Activated CD4-positive, alpha-beta memory T cell treated with anti-CD3 and anti-CD28 coated beads for 36 hours (primary cell): ENCODE results near the gene SMOC2. TPM values are rescaled to one million over a fixed set of nuclear protein-coding genes. Genes with fewer than 3 reads are reported as not detected.
"Not testable (repeated sequence)": the region's sequence is repeated elsewhere in the genome, so short reads cannot be mapped to it uniquely, and the experiment has no call there.

ENCODE experiments used
- CTCF ChIA-PET: fragments of 350-600 bp; sonication (Branson Sonifier 250); formaldehyde crosslinking; loops from one replicate; lab custom pipeline; 2021; ENCODE audit warnings: antibody characterized with exemption, inconsistent platforms; lab: Charles Lee
- POLR2A ChIA-PET: fragments of 350-600 bp; sonication (Branson Sonifier 250); formaldehyde crosslinking; loops from one replicate; lab custom pipeline; 2021; ENCODE audit warnings: antibody characterized with exemption; lab: Charles Lee
- DNase-seq: peaks from one replicate; pipeline ENCODE4 v3.0.0-alpha.2; 2020
- H3K27ac Mint-ChIP-seq: one replicate; pipeline ENCODE4 v1.8.0; 2021; ENCODE audit warnings: mixed read lengths
- H3K27me3 Mint-ChIP-seq: one replicate; pipeline ENCODE4 v1.8.0; 2021; ENCODE audit warnings: mixed read lengths
- H3K36me3 Mint-ChIP-seq: one replicate; pipeline ENCODE4 v1.8.0; 2021; ENCODE audit warnings: mixed read lengths
- H3K4me1 Mint-ChIP-seq: one replicate; pipeline ENCODE4 v1.8.0; 2021; ENCODE audit warnings: low read depth, mixed read lengths
- H3K4me3 Mint-ChIP-seq: one replicate; pipeline ENCODE4 v1.8.0; 2021; ENCODE audit warnings: mild to moderate bottlenecking, mixed read lengths
- H3K9me3 Mint-ChIP-seq: one replicate; pipeline ENCODE4 v1.8.0; 2021; ENCODE audit warnings: mixed read lengths
- intact Hi-C: fragments of 100-400 bp; cut with micrococcal nuclease; formaldehyde crosslinking; loops from one replicate; pipeline ENCODE4 v1.15.1; 2023
- total RNA-seq, 2 experiments: library from RNA; stranded (reverse); gene quantifications; one replicate each; pipeline ENCODE4 v1.2.3, GENCODE V29; 2021

Gene SMOC2
- total RNA-seq, 2 experiments from 2014 or later, result not detected

GRCh38 chr6:168563656-168564055 is 122.7 kb downstream of the SMOC2 start:
- no peak overlapping the region for H3K27ac Mint-ChIP-seq
- H3K4me3 Mint-ChIP-seq, result no peak overlapping the region
- H3K4me1 Mint-ChIP-seq, result no peaks in the 10 kb centered on the region
- intact Hi-C loops, result no loop called here
- CTCF ChIA-PET, result no interaction called here
- peaks cover 1% of the 10 kb centered on the region for H3K9me3 Mint-ChIP-seq
- peaks cover 4% of the 10 kb centered on the region for H3K27me3 Mint-ChIP-seq
- no peak for DNase-seq
- no peaks in the 10 kb centered on the region for H3K36me3 Mint-ChIP-seq
- POLR2A ChIA-PET, result no interaction called here

GRCh38 chr6:168565112-168565511 is 124.1 kb downstream of the SMOC2 start:
- POLR2A ChIA-PET, result no interaction called here
- no peak overlapping the region for H3K27ac Mint-ChIP-seq
- H3K36me3 Mint-ChIP-seq, result no peaks in the 10 kb centered on the region

DNA sequence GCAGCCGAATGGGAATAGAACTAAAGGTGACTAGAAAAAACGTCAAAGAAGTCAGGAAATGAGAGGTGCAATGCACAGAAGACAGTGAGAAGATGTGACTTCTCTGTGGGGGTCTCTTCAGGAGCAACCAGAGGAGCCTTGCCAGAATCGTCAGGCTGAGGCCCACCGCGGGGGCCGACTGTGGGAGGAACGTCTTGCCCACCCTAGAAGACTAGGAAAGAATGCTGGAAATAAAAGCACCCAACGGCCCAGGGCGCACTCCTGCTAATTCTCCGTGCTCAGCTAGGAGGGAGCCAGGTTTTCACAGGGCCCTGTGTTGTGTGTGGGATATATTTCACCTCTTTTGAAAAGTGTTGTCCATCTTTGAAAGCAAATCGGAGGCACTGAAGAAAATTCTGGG is 129.2 kb downstream of the SMOC2 start:
- H3K36me3 Mint-ChIP-seq, result no peaks in the 10 kb centered on the region
- H3K27me3 Mint-ChIP-seq, result peaks cover 4% of the 10 kb centered on the region
- CTCF ChIA-PET, result no interaction called here
- no peak for DNase-seq
- intact Hi-C loops, result no loop called here
- no peak overlapping the region for H3K4me3 Mint-ChIP-seq
- POLR2A ChIA-PET, result no interaction called here
- no peak overlapping the region for H3K27ac Mint-ChIP-seq
- no peaks in the 10 kb centered on the region for H3K9me3 Mint-ChIP-seq
- no peaks in the 10 kb centered on the region for H3K4me1 Mint-ChIP-seq

More at GRCh38 chr6:168565112-168565511, 124.1 kb downstream of the SMOC2 start:
- H3K4me1 Mint-ChIP-seq, result no peaks in the 10 kb centered on the region
- CTCF ChIA-PET, result no interaction called here
- H3K4me3 Mint-ChIP-seq, result no peak overlapping the region
- no peak for DNase-seq
- peaks cover 6% of the 10 kb centered on the region for H3K27me3 Mint-ChIP-seq
- intact Hi-C loops, result no loop called here
- H3K9me3 Mint-ChIP-seq, result no peaks in the 10 kb centered on the region

DNA sequence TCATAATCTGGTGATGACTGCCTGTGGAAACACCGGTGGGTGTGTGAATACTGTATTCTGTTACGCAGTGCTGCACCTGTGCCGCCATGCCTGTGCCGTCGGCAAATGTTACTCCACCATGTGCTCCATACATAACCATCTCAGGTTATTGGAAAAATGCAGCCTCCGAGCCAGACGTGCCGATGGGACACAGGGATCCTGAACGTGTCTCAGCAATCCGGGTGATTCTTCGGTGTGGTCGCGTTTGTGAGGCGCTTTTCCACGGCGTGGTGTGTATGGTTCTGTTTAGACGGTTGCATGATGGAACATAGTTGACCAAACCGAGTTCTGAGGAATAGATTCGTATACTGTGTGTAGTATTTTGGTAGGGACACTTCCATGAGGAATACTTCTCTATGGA is 130.3 kb downstream of the SMOC2 start:
- no peaks in the 10 kb centered on the region for H3K4me1 Mint-ChIP-seq
- POLR2A ChIA-PET, result no interaction called here
- no peak overlapping the region for H3K27ac Mint-ChIP-seq

DNA sequence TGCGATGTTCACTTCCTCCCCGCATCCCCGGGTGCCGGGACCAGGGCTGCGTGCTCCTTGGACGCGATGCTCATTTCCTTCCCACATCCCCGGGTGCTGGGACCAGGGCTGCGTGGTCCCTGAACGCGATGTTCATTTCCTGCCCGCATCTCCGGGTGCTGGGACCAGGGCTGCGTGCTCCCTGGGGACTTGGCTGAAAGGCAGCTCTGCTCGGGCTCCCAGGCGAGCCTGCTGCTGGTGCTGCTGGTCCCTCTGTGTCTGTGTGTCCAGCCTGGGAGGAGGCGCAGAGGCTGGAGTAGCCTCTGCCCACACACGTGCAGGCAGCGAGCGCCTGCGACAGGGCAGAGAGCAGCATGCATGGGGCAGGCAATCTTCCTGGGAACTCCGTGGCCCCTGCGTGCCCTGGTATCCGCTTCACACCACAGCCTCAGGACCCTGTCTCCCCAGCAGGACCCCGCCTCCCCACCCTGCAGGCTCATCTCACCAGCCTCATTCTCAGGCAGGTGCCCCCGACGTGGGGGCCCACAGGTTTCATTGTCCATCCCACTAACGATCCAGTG is 132.4 kb downstream of the SMOC2 start:
- H3K4me3 Mint-ChIP-seq, H3K27me3 Mint-ChIP-seq, DNase-seq, intact Hi-C loops, H3K4me1 Mint-ChIP-seq, CTCF ChIA-PET, H3K9me3 Mint-ChIP-seq, H3K27ac Mint-ChIP-seq, H3K36me3 Mint-ChIP-seq, POLR2A ChIA-PET: not testable (repeated sequence)

More for the DNA sequence above, 130.3 kb downstream of the SMOC2 start:
- Mint-ChIP-seq H3K9me3 (no peaks in the 10 kb centered on the region), H3K4me3 (no peak overlapping the region), H3K27me3 (peaks cover 4% of the 10 kb centered on the region), H3K36me3 (no peaks in the 10 kb centered on the region)
- CTCF ChIA-PET, result no interaction called here
- intact Hi-C loops, result no loop called here
- no peak for DNase-seq

GRCh38 chr6:168574075-168574698 is 133.2 kb downstream of the SMOC2 start:
- Mint-ChIP-seq H3K4me1 (no peaks in the 10 kb centered on the region), H3K27me3 (peaks cover 4% of the 10 kb centered on the region), H3K4me3 (no peak overlapping the region), H3K27ac (no peak overlapping the region), H3K9me3 (no peaks in the 10 kb centered on the region), H3K36me3 (no peaks in the 10 kb centered on the region)
- no peak for DNase-seq
- ChIA-PET CTCF (no interaction called here), POLR2A (no interaction called here)
- intact Hi-C loops, result no loop called here

- Mint-ChIP-seq H3K27ac (no peak overlapping the region), H3K9me3 (no peaks in the 10 kb centered on the region), H3K27me3 (peaks cover 2% of the 10 kb centered on the region), H3K4me3 (no peak overlapping the region), H3K36me3 (no peaks in the 10 kb centered on the region), H3K4me1 (no peaks in the 10 kb centered on the region)
- intact Hi-C loops, result no loop called here
- DNase-seq, result no peak
- ChIA-PET POLR2A (no interaction called here), CTCF (no interaction called here)
These were observed 133.8 kb downstream of the SMOC2 start for GRCh38 chr6:168574699-168575195.

DNA sequence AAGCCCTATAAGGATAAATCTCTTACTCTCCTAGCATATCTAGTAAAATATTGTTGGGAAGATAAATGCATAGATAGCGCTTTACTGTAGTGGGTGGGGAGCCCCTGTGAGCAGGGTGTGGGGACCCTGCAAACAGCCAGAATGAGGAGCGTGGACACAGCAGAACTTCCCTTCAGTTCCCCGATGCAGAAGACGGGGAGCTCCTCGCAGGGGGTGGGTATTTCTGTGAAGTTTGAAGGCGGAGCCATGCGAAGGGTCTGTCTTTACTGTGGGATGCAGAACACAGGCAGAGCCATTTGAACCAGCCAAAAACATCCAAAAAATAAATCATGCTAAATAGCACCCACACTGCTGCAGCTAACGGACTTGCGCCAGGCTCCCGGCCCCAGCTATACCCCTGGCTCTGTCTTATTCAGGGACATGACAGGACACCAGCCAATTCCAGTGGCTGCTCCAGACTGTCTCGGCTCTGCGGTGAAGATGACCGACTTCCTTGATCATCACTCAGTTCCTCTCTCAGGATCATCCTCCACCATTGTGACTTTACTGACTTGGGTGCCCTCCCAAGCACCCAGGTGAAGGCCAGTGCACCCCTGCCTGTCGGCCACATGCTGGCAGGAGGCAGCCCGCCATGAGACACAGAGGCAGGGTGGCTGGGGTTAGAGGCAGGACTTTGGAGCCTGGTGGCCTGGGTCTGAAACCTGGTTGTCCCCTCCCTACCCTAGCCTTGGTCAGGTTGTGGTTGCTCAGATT is 134.5 kb downstream of the SMOC2 start:
- ChIA-PET POLR2A (no interaction called here), CTCF (no interaction called here)

DNA sequence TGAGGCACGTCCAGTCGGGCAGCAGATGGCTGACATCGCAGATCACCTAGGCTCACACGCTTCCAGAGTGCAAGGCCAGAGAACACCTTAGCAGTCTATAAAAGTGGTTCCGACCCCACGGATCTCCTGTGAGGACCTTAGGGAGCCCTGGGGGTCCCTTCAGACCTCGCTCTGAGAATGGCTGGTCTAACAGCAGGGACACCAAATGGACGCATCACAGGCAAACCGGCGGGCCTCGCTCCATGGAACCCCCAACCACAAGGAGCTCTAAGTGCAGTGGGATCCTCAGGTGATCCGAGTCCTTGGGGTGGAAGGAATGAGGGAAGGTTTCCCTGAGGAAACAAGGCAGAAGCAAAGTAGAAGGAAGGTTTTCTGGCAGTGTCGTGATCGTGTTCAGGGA is 135.4 kb downstream of the SMOC2 start:
- no peak for DNase-seq
- intact Hi-C loops, result no loop called here
- H3K36me3 Mint-ChIP-seq, result no peaks in the 10 kb centered on the region
- CTCF ChIA-PET, result no interaction called here
- no peaks in the 10 kb centered on the region for H3K4me1 Mint-ChIP-seq
- H3K4me3 Mint-ChIP-seq, result no peak overlapping the region
- H3K27ac Mint-ChIP-seq, result no peak overlapping the region
- H3K27me3 Mint-ChIP-seq, result no peaks in the 10 kb centered on the region
- POLR2A ChIA-PET, result no interaction called here
- H3K9me3 Mint-ChIP-seq, result no peaks in the 10 kb centered on the region

More for the DNA sequence above, 134.5 kb downstream of the SMOC2 start:
- Mint-ChIP-seq H3K4me3 (no peak overlapping the region), H3K36me3 (no peaks in the 10 kb centered on the region), H3K27me3 (no peaks in the 10 kb centered on the region), H3K27ac (no peak overlapping the region), H3K9me3 (no peaks in the 10 kb centered on the region), H3K4me1 (no peaks in the 10 kb centered on the region)
- DNase-seq, result no peak
- intact Hi-C loops, result no loop called here

- H3K27me3 Mint-ChIP-seq, result peaks cover 2% of the 10 kb centered on the region
- intact Hi-C loops, result no loop called here
- no peaks in the 10 kb centered on the region for H3K4me1 Mint-ChIP-seq
- no peaks in the 10 kb centered on the region for H3K36me3 Mint-ChIP-seq
- no peak overlapping the region for H3K4me3 Mint-ChIP-seq
- DNase-seq, result no peak
- no peaks in the 10 kb centered on the region for H3K9me3 Mint-ChIP-seq
- POLR2A ChIA-PET, result no interaction called here
- H3K27ac Mint-ChIP-seq, result no peak overlapping the region
- CTCF ChIA-PET, result no interaction called here
These were observed 136.5 kb downstream of the SMOC2 start for GRCh38 chr6:168577496-168577895.

GRCh38 chr6:168578036-168578435 is 137.1 kb downstream of the SMOC2 start:
- ChIA-PET CTCF (no interaction called here), POLR2A (no interaction called here)
- no peak overlapping the region for H3K4me3 Mint-ChIP-seq
- peaks cover 2% of the 10 kb centered on the region for H3K27me3 Mint-ChIP-seq
- intact Hi-C loops, result no loop called here
- no peaks in the 10 kb centered on the region for H3K36me3 Mint-ChIP-seq
- no peak for DNase-seq
- H3K9me3 Mint-ChIP-seq, result no peaks in the 10 kb centered on the region
- H3K4me1 Mint-ChIP-seq, result no peaks in the 10 kb centered on the region
- no peak overlapping the region for H3K27ac Mint-ChIP-seq

- Mint-ChIP-seq H3K27me3 (peaks cover 2% of the 10 kb centered on the region), H3K4me3 (no peak overlapping the region), H3K27ac (no peak overlapping the region), H3K36me3 (no peaks in the 10 kb centered on the region), H3K9me3 (no peaks in the 10 kb centered on the region), H3K4me1 (no peaks in the 10 kb centered on the region)
- intact Hi-C loops, result no loop called here
- ChIA-PET POLR2A (no interaction called here), CTCF (no interaction called here)
- no peak for DNase-seq
These were observed 140.3 kb downstream of the SMOC2 start for GRCh38 chr6:168581236-168581635.
